ENCODE data around the gene TMED10.

TMED10 gene

GRCh38 chr14:75223664-75224154 lies 47.3 kb upstream of the TMED10 start:
- ChIA-PET POLR2A (no interaction called here), CTCF (no interaction called here)
- H3K4me1 ChIP-seq (ENCODE audit: control insufficient read depth, insufficient read depth, low read length) = no peaks in the 10 kb centered on the region
- H3K9me3 ChIP-seq (ENCODE audit: control insufficient read depth, insufficient read depth, low read depth, low read length) = no peaks in the 10 kb centered on the region
- no peaks in the 10 kb centered on the region for H3K36me3 ChIP-seq (ENCODE audit: control insufficient read depth in 2 of 2, insufficient read depth in 1 of 2, low read length in 2 of 2)
- no peak overlapping the region for H3K27ac ChIP-seq (ENCODE audit: extremely low read depth, low read depth, low read length)
- H3K4me3 ChIP-seq (ENCODE audit: low read depth, low read length) = no peak overlapping the region
- no peak for TF ChIP-seq SP7 (tag by site-specific recombination; IDR thresholded peaks at IDR 0.05)
- TF ChIP-seq, protein P1, sequence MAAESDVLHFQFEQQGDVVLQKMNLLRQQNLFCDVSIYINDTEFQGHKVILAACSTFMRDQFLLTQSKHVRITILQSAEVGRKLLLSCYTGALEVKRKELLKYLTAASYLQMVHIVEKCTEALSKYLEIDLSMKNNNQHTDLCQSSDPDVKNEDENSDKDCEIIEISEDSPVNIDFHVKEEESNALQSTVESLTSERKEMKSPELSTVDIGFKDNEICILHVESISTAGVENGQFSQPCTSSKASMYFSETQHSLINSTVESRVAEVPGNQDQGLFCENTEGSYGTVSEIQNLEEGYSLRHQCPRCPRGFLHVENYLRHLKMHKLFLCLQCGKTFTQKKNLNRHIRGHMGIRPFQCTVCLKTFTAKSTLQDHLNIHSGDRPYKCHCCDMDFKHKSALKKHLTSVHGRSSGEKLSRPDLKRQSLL (tag by site-specific recombination; IDR thresholded peaks at IDR 0.05) = no peak
- no peak for TF ChIP-seq RBAK (tag by site-specific recombination; IDR thresholded peaks at IDR 0.05)
- TF ChIP-seq, protein P2, sequence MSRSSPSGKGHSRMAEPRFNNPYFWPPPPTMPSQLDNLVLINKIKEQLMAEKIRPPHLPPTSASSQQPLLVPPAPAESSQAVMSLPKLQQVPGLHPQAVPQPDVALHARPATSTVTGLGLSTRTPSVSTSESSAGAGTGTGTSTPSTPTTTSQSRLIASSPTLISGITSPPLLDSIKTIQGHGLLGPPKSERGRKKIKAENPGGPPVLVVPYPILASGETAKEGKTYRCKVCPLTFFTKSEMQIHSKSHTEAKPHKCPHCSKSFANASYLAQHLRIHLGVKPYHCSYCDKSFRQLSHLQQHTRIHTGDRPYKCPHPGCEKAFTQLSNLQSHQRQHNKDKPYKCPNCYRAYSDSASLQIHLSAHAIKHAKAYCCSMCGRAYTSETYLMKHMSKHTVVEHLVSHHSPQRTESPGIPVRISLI (tag by site-specific recombination; IDR thresholded peaks at IDR 0.05) = no peak
- TF ChIP-seq SCRT1 (tag by site-specific recombination; IDR thresholded peaks at IDR 0.05; ENCODE audit: borderline replicate concordance) = no peak
- TF ChIP-seq ZNF37A (tag by site-specific recombination; IDR thresholded peaks at IDR 0.05) = no peak
- no peak for TF ChIP-seq ZBTB20 (tag by site-specific recombination; IDR thresholded peaks at IDR 0.05)
- TF ChIP-seq PRDM6 (tag by site-specific recombination; IDR thresholded peaks at IDR 0.05) = no peak
- no peak for TF ChIP-seq MEIS1 (CRISPR knock-in tag; IDR thresholded peaks at IDR 0.05; ENCODE audit: borderline replicate concordance)
- TF ChIP-seq SETDB1 (IDR thresholded peaks at IDR 0.05; ENCODE audit: insufficient read length, low read length) = no peak

- CTCF ChIA-PET = no interaction called here
- TF ChIP-seq ZNF404 (tag by site-specific recombination; IDR thresholded peaks at IDR 0.05) (no peak), ZNF221 (tag by site-specific recombination; IDR thresholded peaks at IDR 0.05; ENCODE audit: borderline replicate concordance) (no peak), ZNF704 (tag by site-specific recombination; IDR thresholded peaks at IDR 0.05) (no peak), ZNF133 (tag by site-specific recombination; IDR thresholded peaks at IDR 0.05) (no peak), ZNF302 (tag by site-specific recombination; IDR thresholded peaks at IDR 0.05; ENCODE audit: low read depth) (no peak), ZNF174 (tag by site-specific recombination; IDR thresholded peaks at IDR 0.05) (no peak), ZNF626 (tag by site-specific recombination; IDR thresholded peaks at IDR 0.05) (no peak), ZNF621 (tag by site-specific recombination; IDR thresholded peaks at IDR 0.05) (no peak), IKZF3 (tag by site-specific recombination; IDR thresholded peaks at IDR 0.05) (no peak), ZNF843 (tag by site-specific recombination; IDR thresholded peaks at IDR 0.05) (no peak), HOXA7 (CRISPR knock-in tag; IDR thresholded peaks at IDR 0.05; ENCODE audit: borderline replicate concordance) (no peak), ZNF488 (tag by site-specific recombination; IDR thresholded peaks at IDR 0.05) (no peak)
- TF ChIP-seq, protein P3, sequence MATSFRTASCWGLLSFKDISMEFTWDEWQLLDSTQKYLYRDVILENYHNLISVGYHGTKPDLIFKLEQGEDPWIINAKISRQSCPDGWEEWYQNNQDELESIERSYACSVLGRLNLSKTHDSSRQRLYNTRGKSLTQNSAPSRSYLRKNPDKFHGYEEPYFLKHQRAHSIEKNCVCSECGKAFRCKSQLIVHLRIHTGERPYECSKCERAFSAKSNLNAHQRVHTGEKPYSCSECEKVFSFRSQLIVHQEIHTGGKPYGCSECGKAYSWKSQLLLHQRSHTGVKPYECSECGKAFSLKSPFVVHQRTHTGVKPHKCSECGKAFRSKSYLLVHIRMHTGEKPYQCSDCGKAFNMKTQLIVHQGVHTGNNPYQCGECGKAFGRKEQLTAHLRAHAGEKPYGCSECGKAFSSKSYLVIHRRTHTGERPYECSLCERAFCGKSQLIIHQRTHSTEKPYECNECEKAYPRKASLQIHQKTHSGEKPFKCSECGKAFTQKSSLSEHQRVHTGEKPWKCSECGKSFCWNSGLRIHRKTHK (tag by site-specific recombination; IDR thresholded peaks at IDR 0.05) = no peak
- TF ChIP-seq, protein P4, sequence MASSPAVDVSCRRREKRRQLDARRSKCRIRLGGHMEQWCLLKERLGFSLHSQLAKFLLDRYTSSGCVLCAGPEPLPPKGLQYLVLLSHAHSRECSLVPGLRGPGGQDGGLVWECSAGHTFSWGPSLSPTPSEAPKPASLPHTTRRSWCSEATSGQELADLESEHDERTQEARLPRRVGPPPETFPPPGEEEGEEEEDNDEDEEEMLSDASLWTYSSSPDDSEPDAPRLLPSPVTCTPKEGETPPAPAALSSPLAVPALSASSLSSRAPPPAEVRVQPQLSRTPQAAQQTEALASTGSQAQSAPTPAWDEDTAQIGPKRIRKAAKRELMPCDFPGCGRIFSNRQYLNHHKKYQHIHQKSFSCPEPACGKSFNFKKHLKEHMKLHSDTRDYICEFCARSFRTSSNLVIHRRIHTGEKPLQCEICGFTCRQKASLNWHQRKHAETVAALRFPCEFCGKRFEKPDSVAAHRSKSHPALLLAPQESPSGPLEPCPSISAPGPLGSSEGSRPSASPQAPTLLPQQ (tag by site-specific recombination; IDR thresholded peaks at IDR 0.05) = no peak
- no peaks in the 10 kb centered on the region for H3K4me1 ChIP-seq (ENCODE audit: control insufficient read depth, insufficient read depth, low read length)
- no peaks in the 10 kb centered on the region for H3K9me3 ChIP-seq (ENCODE audit: control insufficient read depth, insufficient read depth, low read depth, low read length)
- H3K4me3 ChIP-seq (ENCODE audit: low read depth, low read length) = no peak overlapping the region
- no peak overlapping the region for H3K27ac ChIP-seq (ENCODE audit: extremely low read depth, low read depth, low read length)
- POLR2A ChIA-PET = no interaction called here
- no peaks in the 10 kb centered on the region for H3K36me3 ChIP-seq (ENCODE audit: control insufficient read depth in 2 of 2, insufficient read depth in 1 of 2, low read length in 2 of 2)
Observed at GRCh38 chr14:75222208-75222701, 45.8 kb upstream of the TMED10 start.
